Measurements from ENCODE around the gene PMS1.

DNA sequence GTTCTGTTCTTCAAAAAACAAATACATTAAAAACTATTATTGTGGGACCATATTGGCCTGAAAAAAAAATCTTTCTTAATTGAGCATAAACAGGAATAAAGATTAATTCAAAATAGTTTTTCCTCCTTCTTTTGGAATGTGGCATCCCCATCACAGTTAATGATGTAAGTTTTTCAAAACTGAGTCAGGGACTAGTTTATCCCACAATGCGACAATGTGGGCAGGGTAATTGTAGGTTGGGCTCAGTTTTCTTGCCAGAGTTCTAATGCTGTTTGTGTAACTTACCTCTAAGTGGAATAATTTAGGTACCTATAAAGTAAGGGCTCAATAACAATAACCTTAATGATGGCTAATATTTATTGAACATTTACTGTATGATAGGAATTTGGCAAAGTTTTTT, 82.0 kb downstream of the PMS1 start:
- TF ChIP-seq, protein P1, sequence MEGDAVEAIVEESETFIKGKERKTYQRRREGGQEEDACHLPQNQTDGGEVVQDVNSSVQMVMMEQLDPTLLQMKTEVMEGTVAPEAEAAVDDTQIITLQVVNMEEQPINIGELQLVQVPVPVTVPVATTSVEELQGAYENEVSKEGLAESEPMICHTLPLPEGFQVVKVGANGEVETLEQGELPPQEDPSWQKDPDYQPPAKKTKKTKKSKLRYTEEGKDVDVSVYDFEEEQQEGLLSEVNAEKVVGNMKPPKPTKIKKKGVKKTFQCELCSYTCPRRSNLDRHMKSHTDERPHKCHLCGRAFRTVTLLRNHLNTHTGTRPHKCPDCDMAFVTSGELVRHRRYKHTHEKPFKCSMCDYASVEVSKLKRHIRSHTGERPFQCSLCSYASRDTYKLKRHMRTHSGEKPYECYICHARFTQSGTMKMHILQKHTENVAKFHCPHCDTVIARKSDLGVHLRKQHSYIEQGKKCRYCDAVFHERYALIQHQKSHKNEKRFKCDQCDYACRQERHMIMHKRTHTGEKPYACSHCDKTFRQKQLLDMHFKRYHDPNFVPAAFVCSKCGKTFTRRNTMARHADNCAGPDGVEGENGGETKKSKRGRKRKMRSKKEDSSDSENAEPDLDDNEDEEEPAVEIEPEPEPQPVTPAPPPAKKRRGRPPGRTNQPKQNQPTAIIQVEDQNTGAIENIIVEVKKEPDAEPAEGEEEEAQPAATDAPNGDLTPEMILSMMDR (IDR thresholded peaks at IDR 0.05): no peak
- TF ChIP-seq POLR2A (IDR thresholded peaks at IDR 0.05): no peak

All from gastroesophageal sphincter (tissue), 3 donors.